KBM-7 (cell line): ENCODE data around the gene PABPN1L.

Experiments
- DNase-seq: peaks from one replicate; pipeline ENCODE4 v3.0.0-alpha.2; 2015
- in situ Hi-C: fragments of 300-500 bp; cut with MboI; formaldehyde crosslinking; loops from 2 replicates; pipeline ENCODE4 v1.14.3; 2020; ENCODE audit warnings: low sequenced_read_pairs, low pct_unique_long_range_greater_than_20kb, mixed read lengths

PABPN1L gene

GRCh38 chr16:88821168-88821850 is 45.2 kb downstream of the PABPN1L start:
- DNase-seq, result no peak
- in situ Hi-C loops, result no loop called here

- no peak for DNase-seq
Observed at GRCh38 chr16:88820385-88821025, 46.0 kb downstream of the PABPN1L start.

GRCh38 chr16:88819126-88819525 is 47.3 kb downstream of the PABPN1L start:
- no peak for DNase-seq
- in situ Hi-C loops, result no loop called here

More at GRCh38 chr16:88820385-88821025, 46.0 kb downstream of the PABPN1L start:
- in situ Hi-C loops, result no loop called here

GRCh38 chr16:88818575-88818874 is 47.9 kb downstream of the PABPN1L start:
- in situ Hi-C loops, result no loop called here
- DNase-seq, result no peak

- in situ Hi-C loops, result no loop called here
- no peak for DNase-seq
Observed at GRCh38 chr16:88817785-88818574, 48.5 kb downstream of the PABPN1L start.

- DNase-seq, result no peak
- in situ Hi-C loops, result no loop called here
Observed at GRCh38 chr16:88816736-88817535, 49.5 kb downstream of the PABPN1L start.

GRCh38 chr16:88815901-88816589 is 50.4 kb downstream of the PABPN1L start:
- DNase-seq, result peak; percentile 68
- in situ Hi-C loops, result no loop called here

GRCh38 chr16:88815227-88815626 is 51.2 kb downstream of the PABPN1L start:
- no peak for DNase-seq
- in situ Hi-C loops, result no loop called here

- in situ Hi-C loops, result no loop called here
- no peak for DNase-seq
Observed at GRCh38 chr16:88814144-88814502, 52.3 kb downstream of the PABPN1L start.
